ENCODE results near the gene CHST3.

The CHST3 gene

GRCh38 chr10:72056932-72057751, 92.9 kb downstream of the CHST3 start:
- Mint-ChIP-seq H3K4me1 (peaks cover 31 to 32% of the 10 kb centered on the region in 2 donors), H3K27ac (peak overlapping the region; percentile 42), H3K9me3 (no peaks in the 10 kb centered on the region), H3K27me3 (no peaks in the 10 kb centered on the region), H3K36me3 (peaks cover 2 to 5% of the 10 kb centered on the region in 2 donors), H3K4me3 (no peak overlapping the region)
- ATAC-seq (replicated peaks) (no peak), DNase-seq (no peak)

GRCh38 chr10:72058347-72058898, 94.2 kb downstream of the CHST3 start:
- H3K4me3 Mint-ChIP-seq = no peak overlapping the region
- no peak for DNase-seq

DNA sequence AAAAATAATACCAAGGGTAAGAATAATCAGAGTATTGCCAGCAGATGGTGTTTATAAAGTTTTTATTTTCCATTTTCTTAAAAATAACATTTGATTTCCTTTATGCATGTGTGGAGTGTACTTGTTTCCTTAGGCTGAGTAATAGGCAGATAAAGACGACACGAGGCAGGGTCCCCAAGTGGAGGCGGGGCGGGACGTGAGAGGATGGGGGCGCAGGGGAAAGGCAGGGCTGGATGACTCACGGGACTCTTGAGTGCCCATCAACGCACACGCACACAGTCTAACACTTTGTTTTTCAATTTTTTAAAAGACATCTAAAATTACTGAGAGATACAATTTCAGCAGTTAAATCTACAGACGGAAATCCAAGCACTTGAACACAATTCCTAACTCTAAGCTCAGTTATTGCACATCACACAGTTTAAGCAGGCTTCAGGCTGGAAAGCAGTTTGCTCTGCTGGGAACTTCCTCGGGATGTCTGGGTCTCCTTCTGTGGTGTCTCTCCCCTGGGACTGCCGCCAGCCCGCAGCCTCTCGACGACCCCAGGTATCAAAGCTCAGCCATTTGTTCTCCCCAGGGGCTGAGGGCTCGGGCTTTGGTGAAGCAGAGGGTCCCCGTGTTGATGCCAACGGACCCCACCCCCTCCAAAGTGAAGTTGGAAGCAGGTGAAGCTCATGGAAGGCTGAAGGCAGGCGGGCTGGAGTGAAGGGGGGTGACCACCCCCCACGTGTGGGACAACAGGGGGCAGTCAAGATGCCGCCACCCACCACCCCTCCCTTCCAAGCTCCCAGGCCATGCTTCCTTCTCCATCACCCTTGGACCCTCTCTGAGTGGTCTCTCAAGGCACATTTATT, 95.0 kb downstream of the CHST3 start:
- Mint-ChIP-seq H3K4me3 (no peak overlapping the region), H3K27ac (peak overlapping the region; percentile 87), H3K4me1 (peaks cover 25 to 30% of the 10 kb centered on the region in 2 donors), H3K27me3 (no peaks in the 10 kb centered on the region), H3K9me3 (no peaks in the 10 kb centered on the region), H3K36me3 (peaks cover 4 to 17% of the 10 kb centered on the region in 2 donors)
- no peak for ATAC-seq (replicated peaks)
- no peak for DNase-seq

More at GRCh38 chr10:72058347-72058898, 94.2 kb downstream of the CHST3 start:
- Mint-ChIP-seq H3K27me3 (no peaks in the 10 kb centered on the region), H3K36me3 (peaks cover 3 to 13% of the 10 kb centered on the region in 2 donors), H3K4me1 (peaks cover 30 to 31% of the 10 kb centered on the region in 2 donors), H3K27ac (no peak overlapping the region), H3K9me3 (no peaks in the 10 kb centered on the region)
- ATAC-seq (replicated peaks) = no peak

GRCh38 chr10:72059843-72060822, 95.9 kb downstream of the CHST3 start:
- no peak overlapping the region for H3K4me3 Mint-ChIP-seq
- H3K27me3 Mint-ChIP-seq = no peaks in the 10 kb centered on the region
- DNase-seq = no peak
- no peak for ATAC-seq (replicated peaks)
- H3K36me3 Mint-ChIP-seq = peaks cover 4 to 20% of the 10 kb centered on the region in 2 donors
- H3K9me3 Mint-ChIP-seq = no peaks in the 10 kb centered on the region
- peaks cover 16 to 25% of the 10 kb centered on the region in 2 donors for H3K4me1 Mint-ChIP-seq
- peak overlapping the region; percentile 87 for H3K27ac Mint-ChIP-seq

DNA sequence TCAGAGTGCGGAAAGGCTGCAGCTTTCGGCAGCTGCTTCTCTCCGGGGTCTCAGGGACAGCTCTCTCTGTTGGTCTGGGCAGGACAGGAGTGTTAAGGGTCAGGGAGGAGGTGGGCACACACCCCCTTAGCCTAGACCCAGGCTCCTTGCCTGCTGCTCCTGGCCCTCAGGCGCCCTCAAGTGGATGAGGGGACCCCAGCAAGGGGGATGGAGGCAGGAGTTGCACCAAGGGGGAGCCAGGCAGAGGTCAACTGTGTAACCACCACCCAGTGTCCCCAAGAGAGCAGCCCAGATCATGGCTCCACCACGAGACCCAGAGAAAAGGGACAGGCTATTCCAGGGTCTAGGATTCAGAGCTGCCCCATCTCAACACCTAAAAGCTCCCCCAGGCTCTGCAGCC, 97.3 kb downstream of the CHST3 start:
- Mint-ChIP-seq H3K4me3 (no peak overlapping the region), H3K27ac (peak overlapping the region; percentile 79), H3K36me3 (peaks cover 8 to 24% of the 10 kb centered on the region in 2 donors), H3K27me3 (no peaks in the 10 kb centered on the region), H3K9me3 (no peaks in the 10 kb centered on the region), H3K4me1 (peaks cover 16 to 22% of the 10 kb centered on the region in 2 donors)
- ATAC-seq (replicated peaks) = peak; percentile 41 to 45
- DNase-seq = no peak

DNA sequence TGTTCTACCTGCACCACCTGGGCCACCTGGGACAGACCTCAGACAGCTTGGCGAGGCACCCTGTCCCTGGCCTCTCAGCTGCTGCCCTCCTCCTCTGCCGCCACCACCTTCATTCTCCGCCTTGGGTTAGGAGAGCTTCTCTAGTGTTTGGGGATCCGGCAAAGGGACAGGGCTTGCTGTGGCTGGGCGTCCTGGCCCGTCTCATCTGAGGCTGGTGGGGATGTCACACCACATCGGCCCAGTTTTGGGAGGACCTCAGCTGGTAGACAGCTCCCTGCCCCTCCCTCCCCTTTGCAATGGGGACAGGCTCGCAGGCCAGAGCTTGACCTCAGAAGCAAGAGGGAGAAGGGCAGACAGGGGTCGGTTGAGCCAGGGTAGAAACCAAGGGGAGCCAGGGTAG, 97.7 kb downstream of the CHST3 start:
- DNase-seq (no peak), ATAC-seq (replicated peaks) (no peak)
- Mint-ChIP-seq H3K27ac (peak overlapping the region; percentile 79), H3K36me3 (peaks cover 8 to 24% of the 10 kb centered on the region in 2 donors), H3K4me1 (peaks cover 16 to 22% of the 10 kb centered on the region in 2 donors), H3K27me3 (no peaks in the 10 kb centered on the region), H3K4me3 (no peak overlapping the region), H3K9me3 (no peaks in the 10 kb centered on the region)

DNA sequence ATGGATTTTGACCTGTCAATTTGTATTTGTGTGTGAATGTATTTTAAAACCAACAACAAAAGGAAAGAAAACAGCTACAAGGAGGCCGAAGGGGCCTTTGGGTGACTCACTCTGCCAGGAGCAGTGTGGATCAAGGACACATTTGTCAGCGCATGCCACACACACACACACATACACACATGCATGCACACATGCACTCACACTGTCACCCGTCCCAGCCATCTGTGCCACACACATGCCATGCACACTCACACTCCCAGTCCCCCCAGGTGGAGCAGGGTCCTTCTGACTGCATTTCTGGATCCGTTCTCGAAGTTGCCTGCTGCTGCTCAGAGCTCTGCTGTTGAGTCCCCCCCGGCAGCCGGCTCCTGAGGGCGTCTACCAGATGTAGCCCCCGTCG, 98.2 kb downstream of the CHST3 start:
- Mint-ChIP-seq H3K27ac (no peak overlapping the region), H3K9me3 (no peaks in the 10 kb centered on the region), H3K27me3 (no peaks in the 10 kb centered on the region), H3K4me3 (no peak overlapping the region), H3K36me3 (peaks cover 12 to 28% of the 10 kb centered on the region in 2 donors), H3K4me1 (peaks cover 16 to 22% of the 10 kb centered on the region in 2 donors)
- ATAC-seq (replicated peaks) = no peak
- DNase-seq = no peak
